RWPE1 (cell line): ENCODE data around the gene DDN.

ENCODE experiments used
- CTCF ChIA-PET: fragments of 350-600 bp; sonication (Branson Sonifier 250); formaldehyde crosslinking; extraction: SDS; loops from one replicate; lab custom pipeline; 2021; lab: Yijun Ruan, JAX
- POLR2A ChIA-PET: fragments of 400-600 bp; formaldehyde crosslinking; extraction: SDS; loops from one replicate; lab custom pipeline; 2020; ENCODE audit warnings: antibody characterized with exemption; ENCODE audit not compliant: low non-redundant PET; lab: Yijun Ruan, JAX
- DNase-seq: peaks from one replicate; pipeline ENCODE4 v3.0.0; 2012; ENCODE audit warnings: low spot score
- H3K27ac ChIP-seq: fragments of 450-650 bp; 2 replicates; pipeline ENCODE4 v1.5.1; 2017
- CTCF ChIP-seq: fragments of 450-650 bp; conservative IDR thresholded peaks from 2 replicates; pipeline ENCODE4 v1.5.1; 2017; ENCODE audit warnings: low read depth, mild to moderate bottlenecking

Gene DDN

GRCh38 chr12:48996794-48997718, 2.1 kb downstream of the DDN start:
- no peak overlapping the region for H3K27ac ChIP-seq
- POLR2A ChIA-PET: no interaction called here
- no peak for DNase-seq
- TF ChIP-seq CTCF: peak; percentile 65
- CTCF ChIA-PET: interaction anchor here (0.5 to 4.6 kb wide), 7 partner anchors 9 to 144 kb away, joined by 3 to 17 read pairs (median 4); a partner anchor contains a TSS

DNA sequence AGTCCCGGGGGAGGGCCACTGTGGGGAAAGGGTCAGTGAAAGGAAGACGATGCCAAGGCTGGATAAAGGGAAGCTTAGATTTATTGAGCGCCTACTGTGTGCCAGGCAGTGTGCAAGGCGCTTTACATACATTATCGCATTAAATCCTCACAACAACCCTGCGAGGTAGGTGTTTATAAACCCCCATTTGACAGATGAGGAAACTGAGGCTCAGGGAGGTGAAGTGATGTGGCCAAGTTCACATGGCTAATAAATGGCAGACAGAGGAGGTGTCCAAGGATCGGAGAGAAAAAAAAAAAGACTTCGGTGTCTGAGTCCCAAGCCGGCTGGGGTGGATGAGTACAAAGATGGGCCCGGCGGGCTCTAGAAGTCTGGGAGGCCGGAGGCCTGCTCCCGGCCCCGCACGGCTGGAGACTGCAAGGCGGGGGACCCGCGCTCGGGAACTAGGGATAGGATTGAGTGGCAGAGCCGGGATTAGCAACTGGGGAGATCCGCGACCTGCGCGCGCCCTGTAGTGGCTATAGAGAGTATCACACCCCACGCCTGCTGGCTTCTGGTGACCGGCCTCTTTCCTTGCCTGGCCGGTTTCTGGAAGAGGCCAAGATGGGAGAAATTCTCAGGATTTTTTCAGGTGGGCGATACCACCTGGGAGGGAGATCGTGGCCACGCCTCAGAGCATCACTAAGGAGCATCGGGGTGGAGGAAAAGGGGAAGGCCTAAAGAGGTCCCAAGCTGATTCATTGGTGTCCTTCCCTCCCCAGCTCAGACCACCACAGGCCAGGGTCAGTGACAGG, 3.9 kb downstream of the DDN start:
- peak; percentile 97 for DNase-seq
- H3K27ac ChIP-seq: no peak overlapping the region
- TF ChIP-seq CTCF: peak; percentile 90
- ChIA-PET POLR2A (no interaction called here), CTCF (interaction anchor here (0.8 to 1.6 kb wide), 2 partner anchors 14 to 17 kb away, joined by 3 read pairs; partner anchors contain the start of gene WNT1)

- no peak for TF ChIP-seq CTCF
- POLR2A ChIA-PET: no interaction called here
- CTCF ChIA-PET: interaction anchor here (0.8 to 1.6 kb wide), 3 partner anchors 13 to 142 kb away, joined by 3 read pairs; partner anchors contain the start of gene WNT1
- H3K27ac ChIP-seq: no peak overlapping the region
- no peak for DNase-seq
Measured at GRCh38 chr12:48994224-48995085, 4.7 kb downstream of the DDN start.

GRCh38 chr12:48993787-48994186, 5.4 kb downstream of the DDN start:
- ChIA-PET CTCF (interaction anchor here (0.6 to 3.7 kb wide), 3 partner anchors 13 to 141 kb away, joined by 3 to 13 read pairs (median 3); partner anchors contain the start of gene WNT1), POLR2A (no interaction called here)
- TF ChIP-seq CTCF: no peak

GRCh38 chr12:48991247-48992050, 7.7 kb downstream of the DDN start:
- H3K27ac ChIP-seq: no peak overlapping the region
- no peak for TF ChIP-seq CTCF
- ChIA-PET CTCF (interaction anchor here (0.6 to 3.7 kb wide), 2 partner anchors 13 to 188 kb away, joined by 3 to 13 read pairs; partner anchors contain the start of gene WNT1), POLR2A (no interaction called here)
- no peak for DNase-seq

More at GRCh38 chr12:48993787-48994186, 5.4 kb downstream of the DDN start:
- no peak overlapping the region for H3K27ac ChIP-seq
- DNase-seq: no peak
